HEK293T (cell line): Measurements from ENCODE around the gene JMJD4.

ENCODE experiments used
- CTCF ChIA-PET: fragments of 350-600 bp; formaldehyde crosslinking; extraction: SDS; loops from one replicate; lab custom pipeline; 2021; ENCODE audit warnings: antibody characterized with exemption, inconsistent platforms; lab: Yijun Ruan, JAX
- POLR2A ChIA-PET: fragments of 350-600 bp; formaldehyde crosslinking; extraction: SDS; loops from one replicate; lab custom pipeline; 2020; ENCODE audit warnings: antibody characterized with exemption, inconsistent platforms; lab: Yijun Ruan, JAX
- DNase-seq: peaks from one replicate; pipeline ENCODE4 v3.0.0; 2012; ENCODE audit warnings: mixed read lengths; ENCODE audit errors: extremely low spot score
- ARNT ChIP-seq: fragments of 450-650 bp; IDR thresholded peaks from 2 replicates; pipeline ENCODE4 v1.6.1; 2017; ENCODE audit warnings: mild to moderate bottlenecking
- BHLHE40 ChIP-seq: fragments of 450-650 bp; IDR thresholded peaks from 2 replicates; pipeline ENCODE4 v1.6.1; 2016; ENCODE audit warnings: mild to moderate bottlenecking, moderate library complexity, borderline replicate concordance
- CTBP1 ChIP-seq: fragments of 450-650 bp; IDR thresholded peaks from 2 replicates; pipeline ENCODE4 v1.6.1; 2016; ENCODE audit warnings: borderline replicate concordance
- ELF4 ChIP-seq: fragments of 450-650 bp; IDR thresholded peaks from 2 replicates; pipeline ENCODE4 v1.6.1; 2017; ENCODE audit warnings: antibody characterized with exemption
- FOXA1 ChIP-seq: fragments of 450-650 bp; IDR thresholded peaks from 2 replicates; pipeline ENCODE4 v1.6.1; 2016; ENCODE audit warnings: mild to moderate bottlenecking
- FOXK2 ChIP-seq: fragments of 450-650 bp; IDR thresholded peaks from 2 replicates; pipeline ENCODE4 v1.6.1; 2016; ENCODE audit warnings: mild to moderate bottlenecking
- FOXM1 ChIP-seq: fragments of 450-650 bp; IDR thresholded peaks from 2 replicates; pipeline ENCODE4 v1.6.1; 2017; ENCODE audit warnings: mild to moderate bottlenecking, borderline replicate concordance
- HDGF ChIP-seq: fragments of 450-650 bp; IDR thresholded peaks from 2 replicates; pipeline ENCODE4 v1.6.1; 2017; ENCODE audit warnings: antibody characterized with exemption, borderline replicate concordance
- L3MBTL2 ChIP-seq: fragments of 450-650 bp; conservative IDR thresholded peaks from 2 replicates; pipeline ENCODE4 v1.6.1; 2016; ENCODE audit warnings: mild to moderate bottlenecking
- LEF1 ChIP-seq: fragments of 450-650 bp; IDR thresholded peaks from 2 replicates; pipeline ENCODE4 v1.6.1; 2017; ENCODE audit warnings: mild to moderate bottlenecking, borderline replicate concordance
- NFRKB ChIP-seq: fragments of 450-650 bp; IDR thresholded peaks from 2 replicates; pipeline ENCODE4 v1.6.1; 2016; ENCODE audit warnings: mild to moderate bottlenecking, moderate library complexity
- SP1 ChIP-seq: fragments of 450-650 bp; IDR thresholded peaks from 2 replicates; pipeline ENCODE4 v1.6.1; 2017
- SUZ12 ChIP-seq: fragments of 450-650 bp; IDR thresholded peaks from 2 replicates; pipeline ENCODE4 v1.6.1; 2016; ENCODE audit warnings: mild to moderate bottlenecking
- TARDBP ChIP-seq: fragments of 450-650 bp; IDR thresholded peaks from 2 replicates; pipeline ENCODE4 v1.6.1; 2016
- ZNF384 ChIP-seq: fragments of 450-650 bp; IDR thresholded peaks from 2 replicates; pipeline ENCODE4 v1.6.1; 2016
- TF ChIP-seq, protein P1 (sequence below): fragments of 450-650 bp; IDR thresholded peaks from 2 replicates; pipeline ENCODE4 v1.6.1; 2016

JMJD4 gene

GRCh38 chr1:227748496-227749182 lies 13.5 kb upstream of the JMJD4 start:
- no peak for DNase-seq
- CTCF ChIA-PET = no interaction called here
- POLR2A ChIA-PET = no interaction called here
- no peak for TF ChIP-seq ELF4
- TF ChIP-seq BHLHE40 = no peak

DNA sequence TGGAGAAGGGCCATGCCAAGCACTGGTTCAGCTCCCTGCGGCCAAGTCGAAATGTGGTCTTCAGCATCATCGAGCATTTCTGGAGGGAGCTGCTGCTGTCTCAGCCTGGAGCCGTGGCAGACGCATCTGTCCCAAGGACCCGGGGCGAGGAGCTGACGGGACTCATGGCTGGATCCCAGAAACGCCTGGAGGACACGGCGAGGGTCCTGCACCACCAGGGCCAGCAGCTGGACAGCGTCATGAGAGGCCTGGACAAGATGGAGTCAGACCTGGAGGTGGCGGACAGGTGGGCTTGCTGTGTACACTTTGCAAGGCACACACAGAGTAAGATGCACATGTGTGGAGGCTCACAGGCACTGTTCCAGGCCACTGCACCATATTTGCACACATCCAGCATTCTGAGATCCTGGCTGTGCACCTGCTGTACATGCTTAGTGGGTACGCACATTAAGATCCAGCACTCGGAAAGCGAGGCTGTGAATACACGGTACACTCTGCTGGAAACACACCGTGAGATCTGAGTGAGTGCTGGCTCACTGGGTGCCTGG lies 12.9 kb upstream of the JMJD4 start:
- ChIA-PET POLR2A (no interaction called here), CTCF (no interaction called here)
- no peak for DNase-seq
- TF ChIP-seq LEF1 (no peak), ARNT (no peak), SP1 (no peak), FOXM1 (no peak), NFRKB (no peak), TARDBP (no peak), FOXK2 (no peak), L3MBTL2 (no peak), SUZ12 (no peak), CTBP1 (no peak), HDGF (no peak), BHLHE40 (no peak), ZNF384 (no peak), FOXA1 (no peak), ELF4 (no peak)
- TF ChIP-seq, protein P1, sequence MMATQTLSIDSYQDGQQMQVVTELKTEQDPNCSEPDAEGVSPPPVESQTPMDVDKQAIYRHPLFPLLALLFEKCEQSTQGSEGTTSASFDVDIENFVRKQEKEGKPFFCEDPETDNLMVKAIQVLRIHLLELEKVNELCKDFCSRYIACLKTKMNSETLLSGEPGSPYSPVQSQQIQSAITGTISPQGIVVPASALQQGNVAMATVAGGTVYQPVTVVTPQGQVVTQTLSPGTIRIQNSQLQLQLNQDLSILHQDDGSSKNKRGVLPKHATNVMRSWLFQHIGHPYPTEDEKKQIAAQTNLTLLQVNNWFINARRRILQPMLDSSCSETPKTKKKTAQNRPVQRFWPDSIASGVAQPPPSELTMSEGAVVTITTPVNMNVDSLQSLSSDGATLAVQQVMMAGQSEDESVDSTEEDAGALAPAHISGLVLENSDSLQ = no peak

- POLR2A ChIA-PET = no interaction called here
- CTCF ChIA-PET = no interaction called here
- TF ChIP-seq FOXK2 = no peak
- no peak for TF ChIP-seq LEF1
- TF ChIP-seq SP1 = no peak
- TF ChIP-seq CTBP1 = no peak
- TF ChIP-seq, protein P1 = no peak
- TF ChIP-seq SUZ12 = no peak
- TF ChIP-seq HDGF = no peak
- TF ChIP-seq ZNF384 = no peak
- no peak for TF ChIP-seq L3MBTL2
- TF ChIP-seq TARDBP = no peak
- TF ChIP-seq NFRKB = no peak
- TF ChIP-seq FOXM1 = no peak
- TF ChIP-seq ARNT = no peak
- no peak for TF ChIP-seq ELF4
- TF ChIP-seq BHLHE40 = no peak
- TF ChIP-seq FOXA1 = no peak
- no peak for DNase-seq
Observed at GRCh38 chr1:227747382-227747781, 12.3 kb upstream of the JMJD4 start.

DNA sequence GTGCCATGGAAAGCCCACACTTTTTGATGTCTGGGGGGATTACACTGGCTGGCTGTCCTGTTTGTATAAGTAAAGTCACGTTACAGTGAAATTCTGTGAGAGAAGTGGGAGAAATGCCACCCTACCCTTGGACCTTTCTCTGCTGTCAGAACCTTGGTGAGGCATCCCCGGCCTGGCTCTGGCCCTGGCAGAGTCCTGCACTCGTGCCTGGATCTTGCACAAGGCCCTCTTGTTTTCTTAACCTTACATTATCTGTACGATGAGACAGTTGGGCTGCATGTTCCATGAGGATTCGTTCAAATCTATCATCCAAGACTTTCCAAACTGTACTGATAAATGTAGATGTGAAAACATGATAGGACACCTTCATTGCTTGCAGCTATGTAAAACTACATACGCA lies 11.6 kb upstream of the JMJD4 start:
- ChIA-PET POLR2A (no interaction called here), CTCF (no interaction called here)
- TF ChIP-seq ZNF384 = no peak
- TF ChIP-seq FOXA1 = no peak
- no peak for TF ChIP-seq ELF4
- no peak for TF ChIP-seq FOXK2
- TF ChIP-seq L3MBTL2 = no peak
- TF ChIP-seq CTBP1 = no peak
- TF ChIP-seq SUZ12 = no peak
- no peak for TF ChIP-seq NFRKB
- no peak for TF ChIP-seq SP1
- TF ChIP-seq, protein P1 = no peak
- no peak for TF ChIP-seq FOXM1
- no peak for TF ChIP-seq TARDBP
- no peak for TF ChIP-seq BHLHE40
- TF ChIP-seq HDGF = no peak
- no peak for TF ChIP-seq ARNT
- no peak for DNase-seq

GRCh38 chr1:227745568-227746265 lies 10.6 kb upstream of the JMJD4 start:
- POLR2A ChIA-PET = interaction anchor here (1.6 kb wide), 1 partner anchor 11 kb away, joined by 7 read pairs; the partner anchor contains the start of genes JMJD4 and SNAP47
- no peak for TF ChIP-seq SUZ12
- CTCF ChIA-PET = no interaction called here
- DNase-seq = no peak

- ChIA-PET POLR2A (interaction anchor here (1.6 kb wide), 1 partner anchor 10 kb away, joined by 7 read pairs; the partner anchor contains the start of genes JMJD4 and SNAP47), CTCF (no interaction called here)
- TF ChIP-seq, protein P1 = no peak
- TF ChIP-seq L3MBTL2 (no peak), SUZ12 (no peak), TARDBP (no peak), LEF1 (no peak), ARNT (no peak), HDGF (no peak), FOXM1 (no peak), ELF4 (no peak), FOXA1 (no peak), CTBP1 (no peak), NFRKB (no peak), FOXK2 (no peak), BHLHE40 (no peak), ZNF384 (no peak), SP1 (no peak)
- DNase-seq = no peak
Observed at GRCh38 chr1:227744668-227745067, 9.6 kb upstream of the JMJD4 start.
